Jurkat, Clone E6-1 (cell line): Measurements from ENCODE around the gene ALK.

ENCODE experiments used
- DNase-seq: peaks from one replicate; pipeline ENCODE4 v3.0.0-alpha.2; 2011; ENCODE audit warnings: low read depth, low spot score
- H3K4me3 ChIP-seq: 2 replicates; pipeline ENCODE4 v1.5.1; 2011; ENCODE audit warnings: mild to moderate bottlenecking, low read length, control low read depth, moderate library complexity

Gene ALK

DNA sequence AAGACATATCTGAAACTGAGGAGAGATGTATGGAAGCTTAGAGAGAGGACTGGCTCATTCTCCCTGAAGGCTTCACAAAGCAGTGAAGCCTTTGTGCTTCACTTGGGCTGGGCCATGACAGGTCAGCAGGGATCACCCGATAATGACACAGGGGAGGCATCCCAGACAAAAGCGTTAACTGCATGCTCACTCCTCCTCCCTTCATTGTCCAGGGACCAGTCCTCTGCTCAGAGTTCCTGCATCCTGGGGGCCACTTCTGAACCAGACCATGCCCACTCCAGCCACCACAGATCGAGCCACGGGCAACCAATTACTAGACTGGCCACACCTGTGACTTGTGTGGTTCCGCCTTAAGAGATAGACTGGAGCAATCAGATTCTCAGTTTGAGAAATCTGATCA is 570.1 kb downstream of the ALK start:
- DNase-seq = no peak
- H3K4me3 ChIP-seq = no peak overlapping the region

DNA sequence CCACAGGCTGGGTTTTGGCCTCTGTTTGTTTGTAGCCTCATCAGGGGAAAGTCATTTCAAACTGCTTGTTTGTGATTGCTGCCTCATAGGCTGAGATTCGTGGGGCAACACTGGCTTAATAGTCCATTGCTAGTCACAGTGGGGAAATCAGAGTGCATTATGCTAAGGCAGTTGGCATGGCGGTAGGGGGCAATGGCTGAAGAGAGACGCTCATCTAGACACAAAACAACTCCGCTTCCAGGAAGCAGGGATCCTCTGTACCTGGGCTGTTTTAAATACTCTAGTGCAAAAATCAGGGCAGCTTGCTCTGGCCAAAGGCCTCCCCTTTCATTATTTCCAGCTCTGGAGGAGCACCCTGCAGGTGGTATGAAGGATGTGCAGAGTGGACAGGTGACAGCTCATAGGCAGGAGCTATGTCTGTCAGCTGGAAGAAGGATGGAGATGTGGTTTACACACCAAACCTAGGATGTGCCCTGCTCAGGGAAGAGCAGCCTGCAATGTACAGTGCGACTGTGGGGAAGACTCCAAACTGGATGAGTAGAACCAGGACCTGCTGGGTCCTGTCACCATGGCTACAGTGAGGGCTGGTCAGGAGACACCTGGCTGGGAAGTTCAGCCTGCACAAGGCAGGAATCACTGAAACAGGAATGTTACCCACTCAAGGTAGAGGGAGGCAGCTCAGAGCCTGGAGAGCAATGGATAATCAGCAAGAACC is 571.9 kb downstream of the ALK start:
- DNase-seq = no peak

DNA sequence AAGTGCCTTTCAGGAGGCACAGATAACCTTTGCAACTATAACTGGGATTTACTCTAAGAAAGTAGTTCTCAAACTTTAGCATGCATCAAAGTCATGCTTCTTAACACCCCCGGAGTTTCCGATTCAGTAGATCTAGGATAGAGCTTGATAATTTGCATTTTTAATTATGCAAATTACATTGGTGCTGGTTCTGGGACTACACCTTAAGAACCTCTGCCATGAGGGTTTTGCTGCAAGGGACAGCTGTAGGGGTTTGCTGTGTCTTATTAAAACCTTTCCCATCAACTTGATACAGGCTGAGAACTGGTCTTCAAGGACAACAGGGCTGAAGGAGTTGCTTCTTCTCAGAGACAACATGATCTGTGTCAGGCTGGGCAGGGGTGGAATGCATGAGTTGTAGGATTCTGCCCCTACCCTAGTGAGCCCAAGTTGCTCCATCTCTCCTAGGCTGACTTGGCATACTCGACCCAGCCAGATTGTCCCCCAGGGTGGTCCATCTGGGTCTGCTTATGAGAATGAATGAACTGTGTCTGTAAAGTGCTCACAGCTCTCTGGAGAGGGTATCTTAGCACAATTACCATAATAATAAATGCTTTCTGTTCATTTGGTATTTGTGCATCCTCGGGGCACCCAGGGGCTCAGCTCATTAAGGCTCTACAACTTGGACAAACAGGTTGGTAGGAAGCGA is 573.5 kb downstream of the ALK start:
- no peak overlapping the region for H3K4me3 ChIP-seq
- DNase-seq = no peak

More for the DNA sequence above, 571.9 kb downstream of the ALK start:
- H3K4me3 ChIP-seq = no peak overlapping the region

DNA sequence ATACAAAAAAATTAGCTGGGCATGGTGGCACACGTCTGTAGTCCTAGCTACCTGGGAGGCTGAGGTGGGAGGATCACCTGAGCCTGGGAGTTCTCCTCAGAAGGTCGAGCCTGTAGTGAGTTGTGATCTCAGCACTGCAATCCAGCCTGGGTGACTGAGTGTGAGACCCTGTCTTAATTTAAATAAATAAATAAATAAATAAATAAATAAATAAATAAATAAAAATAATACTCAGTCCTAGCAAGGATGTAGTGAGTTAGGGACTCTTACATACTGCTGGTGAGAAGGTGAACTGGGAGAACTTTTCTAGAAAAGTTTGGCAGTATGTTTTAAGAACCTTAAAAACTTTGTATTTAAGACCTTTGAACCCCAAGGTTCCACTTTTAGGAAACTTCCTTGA is 576.1 kb downstream of the ALK start:
- no peak for DNase-seq
- H3K4me3 ChIP-seq = no peak overlapping the region

DNA sequence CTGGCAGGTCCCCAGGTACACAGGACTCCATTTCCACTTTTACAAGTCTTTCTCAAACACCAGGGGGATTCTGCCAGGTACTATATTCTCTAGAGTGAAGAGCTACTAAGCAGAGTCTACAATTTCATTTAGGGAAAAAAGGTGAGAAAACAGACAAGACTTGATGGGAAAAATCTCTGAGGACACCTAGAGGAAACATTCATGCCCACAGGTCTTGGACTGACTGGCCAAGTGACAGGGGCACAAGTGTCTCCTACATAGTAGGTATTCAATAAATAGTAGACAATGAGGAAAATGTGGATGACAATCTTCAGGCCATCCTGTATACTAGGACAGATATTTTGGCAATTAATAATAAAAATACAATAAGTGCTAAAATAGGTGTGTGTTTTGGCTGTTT is 577.6 kb downstream of the ALK start:
- no peak for DNase-seq
- no peak overlapping the region for H3K4me3 ChIP-seq

DNA sequence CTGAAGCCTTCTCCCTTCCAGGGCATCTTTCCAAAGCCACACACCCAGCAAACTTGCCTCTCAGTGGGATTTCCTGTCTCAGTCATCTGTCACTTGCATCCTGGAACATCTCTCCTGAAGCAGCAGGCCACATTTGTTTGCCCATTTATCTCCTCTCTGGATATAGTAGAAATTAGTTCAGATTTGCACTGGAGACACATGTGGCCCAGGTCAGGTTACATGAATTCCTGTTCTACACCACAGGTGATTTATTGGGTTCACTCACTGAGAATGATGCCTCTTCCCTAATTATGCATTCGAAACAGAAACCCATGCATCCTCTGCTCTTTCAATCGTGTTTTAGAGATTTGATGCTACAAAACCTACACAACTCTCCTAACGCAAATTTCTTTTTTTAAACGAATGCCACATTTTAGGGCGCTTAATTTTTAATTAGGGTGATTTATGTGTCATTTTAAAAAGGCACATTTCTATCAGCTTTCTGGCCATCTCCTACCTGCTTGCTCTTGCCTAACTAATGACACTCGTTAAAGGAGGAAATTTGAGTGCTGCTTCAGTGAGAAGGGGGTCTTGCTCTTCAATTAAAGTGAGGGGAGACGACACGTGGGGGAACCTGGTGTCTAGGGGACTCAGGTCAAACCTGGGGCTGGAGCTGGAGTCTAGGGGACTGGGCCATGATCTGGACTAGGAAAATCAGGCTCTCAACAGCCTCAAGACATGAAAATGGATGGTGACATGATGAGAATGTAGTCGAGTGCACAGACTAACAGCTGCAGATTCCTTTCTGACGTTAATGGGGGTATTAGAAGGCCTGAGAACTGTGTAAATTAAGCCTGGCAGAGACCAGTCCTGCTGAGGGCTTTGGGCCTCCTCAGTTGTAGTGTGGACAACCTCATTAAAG is 584.8 kb downstream of the ALK start:
- H3K4me3 ChIP-seq = no peak overlapping the region
- DNase-seq = no peak

DNA sequence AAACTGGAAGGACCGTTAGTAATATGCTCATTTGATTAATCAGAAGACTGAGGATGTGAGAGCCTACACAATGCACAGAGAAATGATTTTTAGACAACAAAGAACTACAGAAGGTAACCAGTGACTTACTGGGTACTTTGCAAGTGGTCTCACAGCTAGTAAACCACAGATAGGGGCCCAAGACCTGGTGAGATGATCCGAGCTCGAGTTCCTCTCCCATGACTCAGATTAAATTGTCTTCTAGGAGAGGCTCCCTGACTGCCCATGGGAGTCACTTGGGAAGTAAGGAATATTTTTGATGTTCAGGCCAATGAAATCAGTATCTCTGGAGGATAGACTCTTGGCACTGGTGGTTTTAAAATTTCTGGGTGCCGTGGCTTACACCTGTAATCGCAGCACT is 586.0 kb downstream of the ALK start:
- DNase-seq = no peak
- H3K4me3 ChIP-seq = no peak overlapping the region

DNA sequence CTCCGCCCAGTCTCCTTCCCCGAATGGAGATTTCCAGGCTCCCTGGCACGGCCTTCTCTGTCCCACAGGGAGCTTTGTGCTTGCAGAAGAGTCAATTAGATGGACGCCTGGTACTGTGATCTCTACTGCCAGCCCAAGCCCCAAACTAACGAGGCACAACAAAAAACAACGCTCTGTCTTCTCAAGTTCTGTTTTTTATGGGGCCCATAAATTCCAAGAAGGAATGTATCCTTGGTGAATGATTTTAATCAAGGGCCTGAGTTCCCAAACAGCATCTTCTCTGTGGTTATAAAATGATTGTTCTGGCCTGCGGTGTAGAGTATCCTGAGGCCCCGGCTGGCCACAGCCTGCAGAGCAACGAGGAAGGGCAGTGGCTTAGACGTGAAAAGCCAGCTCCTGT is 586.7 kb downstream of the ALK start:
- H3K4me3 ChIP-seq = no peak overlapping the region
- DNase-seq = no peak

DNA sequence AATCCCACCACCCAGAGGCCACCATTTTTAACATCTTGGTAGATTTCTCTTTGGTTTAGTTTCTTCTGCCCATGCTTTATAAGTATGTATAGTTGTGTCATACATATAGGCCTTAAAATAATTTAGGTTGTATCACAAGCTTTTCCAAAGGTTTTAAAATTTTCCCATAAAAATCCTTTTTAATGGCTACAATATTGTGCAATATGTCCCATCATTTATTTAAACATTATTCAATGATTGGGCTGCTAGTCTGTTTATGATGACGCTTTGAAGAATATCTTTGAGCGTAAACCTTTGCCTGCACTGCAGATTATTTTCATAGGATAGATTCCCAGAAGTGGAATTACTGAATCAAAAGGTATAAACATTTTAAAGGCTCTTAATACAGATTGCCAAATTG is 588.8 kb downstream of the ALK start:
- H3K4me3 ChIP-seq = no peak overlapping the region
- no peak for DNase-seq

DNA sequence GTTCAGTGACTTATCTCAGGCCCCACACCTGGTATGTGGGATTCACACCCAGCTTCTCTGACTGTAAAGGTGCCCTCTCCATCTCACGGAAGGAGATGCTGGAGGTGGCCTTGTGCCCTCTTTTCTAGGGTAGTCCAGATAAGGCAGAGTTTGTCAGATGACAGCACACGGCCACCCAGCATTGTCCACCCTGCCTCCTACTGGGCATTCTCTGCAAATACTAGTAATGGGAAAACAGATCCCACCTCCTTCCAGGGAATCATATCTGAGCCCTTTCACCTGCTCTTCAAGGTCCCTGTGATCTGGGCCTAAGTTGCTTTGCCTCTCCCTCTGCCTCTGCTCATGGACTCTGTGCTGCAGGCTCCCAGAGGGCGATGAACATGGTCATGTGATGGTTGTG is 591.5 kb downstream of the ALK start:
- DNase-seq = no peak
- no peak overlapping the region for H3K4me3 ChIP-seq

DNA sequence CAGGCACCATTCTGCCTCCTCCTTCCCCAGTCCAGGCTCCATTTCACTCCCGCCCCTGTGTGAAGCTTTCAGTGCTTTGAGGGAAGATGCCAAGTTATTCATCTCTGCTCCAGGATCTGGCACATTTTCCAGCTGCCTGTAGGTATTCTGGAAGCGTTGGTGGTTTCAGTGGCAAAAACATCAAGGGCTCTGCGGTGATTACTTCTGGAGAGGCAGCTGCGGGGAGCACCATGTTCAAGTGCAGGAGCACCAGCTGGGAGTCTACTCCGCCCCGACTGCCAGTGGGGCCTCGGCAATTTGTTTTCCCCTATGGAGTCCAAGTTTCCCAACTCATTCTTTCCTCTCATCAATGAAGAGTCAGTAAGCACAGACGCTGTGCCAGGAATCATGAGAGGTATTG is 594.5 kb downstream of the ALK start:
- DNase-seq = no peak
- H3K4me3 ChIP-seq = no peak overlapping the region

DNA sequence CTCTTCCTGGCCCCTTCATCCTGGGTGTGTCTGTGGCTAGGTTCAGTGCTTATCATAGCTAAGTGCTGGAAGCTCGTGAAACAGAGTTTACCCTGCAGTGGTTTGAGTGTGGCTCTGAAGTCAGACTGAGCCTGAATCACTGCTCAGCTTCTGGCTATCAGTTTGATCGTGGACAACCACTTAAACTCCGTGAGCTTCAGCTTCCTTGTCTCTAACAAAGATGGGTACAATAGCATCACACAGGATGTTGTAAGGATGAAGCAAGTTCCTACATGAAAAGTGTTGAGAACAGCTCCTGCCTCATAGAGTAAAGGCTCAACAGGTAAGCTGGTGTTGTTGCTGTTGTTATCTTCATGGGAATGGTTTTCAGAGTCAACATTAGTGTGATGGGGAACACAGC is 595.8 kb downstream of the ALK start:
- DNase-seq = no peak

DNA sequence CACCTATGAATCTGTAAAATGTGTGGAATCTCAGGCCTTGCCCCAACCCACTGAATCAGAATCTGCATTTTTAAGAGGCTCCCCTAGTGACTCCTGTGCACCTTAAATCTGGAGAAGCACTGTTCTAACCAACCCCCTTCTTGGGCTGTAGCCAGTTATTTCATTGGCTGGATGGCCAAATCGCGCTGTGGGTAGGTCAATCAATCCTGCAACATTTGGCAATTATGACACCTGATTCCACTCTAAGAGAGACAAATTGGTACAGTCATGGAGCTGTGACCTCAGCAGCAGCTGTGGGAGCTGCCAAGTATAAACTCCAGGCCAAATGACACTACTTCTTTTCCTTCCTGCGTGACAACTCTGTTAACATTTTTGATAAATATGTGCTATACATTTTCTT is 597.4 kb downstream of the ALK start:
- no peak for DNase-seq
- H3K4me3 ChIP-seq = no peak overlapping the region

More for the DNA sequence above, 595.8 kb downstream of the ALK start:
- H3K4me3 ChIP-seq = no peak overlapping the region

DNA sequence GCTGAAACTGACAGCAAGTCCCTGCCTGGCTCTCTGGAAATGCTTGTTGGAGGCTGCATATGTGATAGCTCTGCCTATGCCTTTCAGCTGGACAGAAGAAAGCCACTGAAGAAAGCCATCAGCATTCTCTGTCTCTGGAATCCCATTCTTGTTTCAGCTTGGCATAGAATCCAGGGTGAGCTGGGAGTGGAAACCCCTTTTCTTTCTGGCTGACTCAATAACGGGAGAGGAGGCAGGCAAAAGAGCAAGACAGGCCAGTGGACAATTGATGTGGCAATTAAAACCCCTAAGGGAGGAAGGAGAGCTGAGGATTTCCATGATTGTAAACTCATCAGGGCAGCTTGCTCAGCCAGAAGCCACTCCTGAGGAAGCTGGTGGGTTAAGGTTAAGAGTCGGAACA is 598.1 kb downstream of the ALK start:
- no peak for DNase-seq
- no peak overlapping the region for H3K4me3 ChIP-seq

DNA sequence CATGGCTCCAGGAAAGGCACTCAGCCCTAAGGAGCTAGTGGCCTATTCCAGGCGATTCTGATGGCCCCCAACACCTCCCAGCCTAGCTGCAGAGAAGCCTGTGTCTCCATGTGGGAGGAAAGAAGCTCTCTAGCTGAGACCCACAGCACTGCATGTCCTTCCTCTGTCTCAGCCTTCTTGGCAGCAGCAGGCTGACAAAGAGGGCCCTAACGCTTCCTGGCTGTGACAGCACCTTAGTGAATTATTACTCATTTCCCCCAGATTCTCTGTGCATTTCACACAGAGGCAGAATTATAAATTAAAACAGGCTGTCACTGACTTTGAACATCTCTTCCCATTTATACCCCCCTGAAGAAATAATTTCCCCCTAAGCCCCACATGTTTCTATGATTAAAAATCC is 599.4 kb downstream of the ALK start:
- DNase-seq = no peak

DNA sequence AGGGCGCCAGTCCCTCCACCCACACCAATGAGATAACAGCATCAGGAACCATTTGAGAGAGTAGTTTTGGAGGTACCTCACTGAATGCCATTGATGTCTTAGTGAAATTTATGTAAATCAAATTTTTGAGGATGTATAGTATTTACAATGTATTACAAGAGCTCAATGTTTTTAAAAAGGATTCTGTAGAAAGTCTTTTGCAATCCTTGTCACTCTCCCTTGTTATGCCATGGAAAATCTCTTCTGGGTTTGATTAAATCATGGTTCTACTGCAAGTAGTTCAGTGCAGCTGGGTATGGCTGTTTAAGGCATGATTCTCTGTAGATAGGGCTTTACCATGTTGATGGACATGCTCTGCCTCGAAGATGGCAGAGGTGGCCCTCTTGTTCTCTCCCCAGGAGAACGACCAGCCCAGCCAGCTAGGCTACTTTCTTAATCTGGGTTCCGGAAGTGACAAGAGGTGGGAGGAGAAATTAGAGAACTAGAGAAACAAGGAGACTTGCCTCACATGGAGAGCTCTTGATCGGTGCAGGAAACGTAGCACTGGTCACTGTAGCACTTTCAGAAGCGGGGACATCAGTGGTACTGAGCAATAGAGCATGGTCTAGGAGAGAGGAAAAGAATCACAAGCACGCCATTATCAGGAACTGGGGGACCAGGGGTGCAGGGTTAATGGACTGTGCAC is 603.4 kb downstream of the ALK start:
- no peak overlapping the region for H3K4me3 ChIP-seq
- DNase-seq = no peak

More for the DNA sequence above, 599.4 kb downstream of the ALK start:
- no peak overlapping the region for H3K4me3 ChIP-seq

DNA sequence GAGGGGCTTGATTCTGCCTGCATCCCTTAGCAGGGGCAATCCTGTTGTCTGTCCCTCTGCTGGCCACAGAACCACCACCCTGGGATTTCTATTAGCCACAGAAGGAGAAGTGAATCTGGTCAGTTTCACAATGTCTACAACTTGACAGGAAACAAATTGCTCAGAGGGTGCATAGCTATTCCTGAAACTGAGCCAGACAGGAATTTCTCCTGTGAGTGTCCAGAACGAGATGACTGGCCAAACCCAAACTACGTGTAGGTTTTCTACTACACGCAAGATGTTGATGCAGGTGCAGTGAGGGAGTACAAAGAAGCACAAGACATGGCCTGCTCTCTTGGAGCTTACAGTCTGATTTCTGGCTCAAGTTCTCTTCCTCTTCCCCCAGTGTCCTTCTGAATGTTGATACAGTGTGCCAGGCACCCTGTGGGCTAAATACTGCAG is 604.3 kb downstream of the ALK start:
- DNase-seq = no peak
- no peak overlapping the region for H3K4me3 ChIP-seq

DNA sequence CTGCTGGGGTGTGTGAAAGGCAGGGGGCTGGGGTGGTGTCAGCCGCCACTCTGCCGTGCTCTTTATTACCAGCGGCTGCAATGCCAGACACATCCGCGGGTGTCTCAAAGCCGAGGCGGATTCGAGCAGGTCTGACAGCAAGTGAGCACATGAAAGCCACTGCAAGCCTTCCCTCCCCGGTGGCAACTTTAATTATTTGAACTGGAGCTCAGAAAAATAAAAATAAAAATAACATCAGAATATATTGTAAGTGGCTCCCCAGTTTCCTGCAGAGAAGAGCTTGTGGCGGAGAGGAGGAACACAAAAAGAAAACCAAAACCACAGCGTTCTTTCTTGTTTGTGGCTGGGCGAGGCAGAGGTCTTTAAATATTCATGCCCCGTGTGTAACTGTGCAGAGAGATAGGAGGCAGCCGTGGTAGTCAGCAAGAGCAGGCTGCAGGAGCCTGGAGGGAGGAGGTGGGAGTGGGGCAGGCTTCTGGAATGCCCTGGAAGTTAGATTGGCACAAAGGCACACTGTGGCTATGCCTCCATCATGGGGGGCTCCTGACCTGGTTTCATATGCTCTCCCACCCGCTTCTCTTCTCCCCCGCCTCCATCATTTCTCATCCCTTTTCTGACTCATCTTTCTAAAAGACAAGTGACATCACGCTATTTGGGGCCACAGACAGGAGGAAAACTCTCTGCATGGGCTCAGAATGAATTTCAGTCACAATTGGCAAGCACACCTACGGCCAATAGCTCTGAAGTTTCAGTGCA is 606.4 kb downstream of the ALK start:
- DNase-seq = peak; percentile 92
- no peak overlapping the region for H3K4me3 ChIP-seq

DNA sequence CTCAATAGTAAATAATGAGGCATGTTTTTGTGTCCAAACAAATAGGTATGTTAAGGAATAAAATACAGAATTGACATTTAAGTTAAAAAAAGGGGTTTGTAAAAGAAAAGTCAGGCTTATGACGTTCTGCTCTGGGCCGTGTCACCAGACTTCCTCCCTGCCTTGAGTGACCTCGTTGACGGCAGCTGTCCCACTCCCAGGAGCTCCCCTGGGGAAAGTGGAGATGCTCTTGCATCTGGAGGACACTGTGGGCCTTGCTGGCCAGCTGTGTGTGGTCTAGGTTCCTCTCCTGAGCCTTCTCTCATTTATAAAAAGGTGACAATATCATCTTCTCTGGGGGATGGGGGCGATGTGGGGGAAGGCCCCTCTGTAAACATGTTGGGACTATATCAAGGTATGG is 609.9 kb downstream of the ALK start:
- no peak for DNase-seq
- no peak overlapping the region for H3K4me3 ChIP-seq
